ENCODE results near the gene FCHO1.
A peak's percentile ranks its signal among the peaks of the same experiment; 100 is the strongest.

Gene FCHO1

DNA sequence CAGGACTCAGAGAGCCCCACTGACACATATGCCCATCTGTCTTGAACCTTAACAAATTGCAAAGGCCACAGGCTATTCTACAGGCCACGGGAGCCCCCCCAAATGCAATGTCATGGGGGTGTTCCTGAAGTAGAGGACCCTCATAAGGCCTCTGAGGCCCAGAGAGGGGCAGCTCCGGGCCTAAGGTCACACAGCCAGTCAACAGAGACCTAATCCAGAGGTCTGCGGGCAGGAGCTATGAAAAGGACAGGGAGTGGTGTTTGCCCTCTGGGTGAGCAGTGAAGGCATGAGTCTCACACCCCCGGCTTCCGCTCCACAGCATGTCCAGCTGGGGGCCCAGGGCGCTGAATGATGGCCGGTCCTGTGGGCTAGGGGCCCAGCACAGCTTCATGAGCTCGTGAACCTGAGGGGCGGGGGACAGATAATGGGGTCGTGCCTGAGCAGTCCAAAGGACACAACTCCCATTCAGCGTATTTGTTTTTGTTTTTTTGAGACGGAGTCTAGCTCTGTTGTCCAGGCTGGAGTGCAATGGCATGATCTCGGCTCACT, 75.3 kb downstream of the FCHO1 start:
- Histone ChIP-seq H3K4me3 (ENCODE audit: low read length) (no peak overlapping the region), H3K36me3 (ENCODE audit: insufficient read depth, low read length) (no peaks in the 10 kb centered on the region), H3K9me3 (replicated peaks; ENCODE audit: low read length) (no peaks in the 10 kb centered on the region), H3K27me3 (ENCODE audit: control insufficient read depth, insufficient read depth, low read length) (peaks cover 27% of the 10 kb centered on the region), H3K4me2 (ENCODE audit: low read length) (no peak overlapping the region), H3K9ac (ENCODE audit: low read depth, low read length) (no peak overlapping the region), H3K4me1 (ENCODE audit: control insufficient read depth, insufficient read depth, low read length) (peaks cover 3% of the 10 kb centered on the region)

DNA sequence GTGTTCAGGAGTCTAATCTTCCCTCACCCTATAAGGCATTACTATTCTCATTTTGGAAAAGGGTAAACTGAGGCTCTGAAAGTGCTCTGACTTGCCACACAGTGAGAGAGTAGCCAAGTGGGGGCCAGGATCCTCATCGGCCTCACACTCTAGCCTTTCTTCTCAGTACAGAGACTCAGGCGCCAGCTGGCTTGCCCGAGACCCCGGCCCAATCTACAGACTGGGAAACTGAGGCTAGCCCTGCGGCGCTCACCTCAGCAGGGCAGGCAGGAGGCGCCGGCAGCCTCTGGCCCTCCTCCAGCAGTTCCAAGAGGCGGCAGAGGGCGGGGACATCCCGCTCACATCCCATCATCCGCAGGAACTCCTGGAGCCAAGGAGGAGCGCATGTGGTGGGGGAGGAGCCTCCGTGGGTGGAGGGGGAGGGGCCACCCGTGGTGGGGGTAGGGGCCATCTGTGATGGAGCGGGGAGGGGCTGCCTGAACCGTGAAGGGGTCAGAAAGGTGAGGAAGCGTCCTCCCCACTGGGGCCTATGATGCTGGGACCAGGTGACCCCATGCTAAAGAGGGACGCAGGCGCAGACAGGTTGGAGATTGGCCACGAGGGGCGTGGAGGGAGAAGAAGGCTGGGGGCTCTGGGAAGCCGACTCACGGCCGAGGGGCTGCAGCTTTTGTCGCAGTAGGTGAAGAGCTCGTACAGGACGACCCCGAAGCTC, 78.7 kb downstream of the FCHO1 start:
- Histone ChIP-seq H3K9me3 (replicated peaks; ENCODE audit: low read length) (no peaks in the 10 kb centered on the region), H3K4me3 (ENCODE audit: low read length) (no peak overlapping the region), H3K9ac (ENCODE audit: low read depth, low read length) (no peak overlapping the region), H3K27me3 (ENCODE audit: control insufficient read depth, insufficient read depth, low read length) (peaks cover 43% of the 10 kb centered on the region), H3K4me1 (ENCODE audit: control insufficient read depth, insufficient read depth, low read length) (peaks cover 3% of the 10 kb centered on the region), H3K4me2 (ENCODE audit: low read length) (peak overlapping the region; percentile 50), H3K36me3 (ENCODE audit: insufficient read depth, low read length) (no peaks in the 10 kb centered on the region)

DNA sequence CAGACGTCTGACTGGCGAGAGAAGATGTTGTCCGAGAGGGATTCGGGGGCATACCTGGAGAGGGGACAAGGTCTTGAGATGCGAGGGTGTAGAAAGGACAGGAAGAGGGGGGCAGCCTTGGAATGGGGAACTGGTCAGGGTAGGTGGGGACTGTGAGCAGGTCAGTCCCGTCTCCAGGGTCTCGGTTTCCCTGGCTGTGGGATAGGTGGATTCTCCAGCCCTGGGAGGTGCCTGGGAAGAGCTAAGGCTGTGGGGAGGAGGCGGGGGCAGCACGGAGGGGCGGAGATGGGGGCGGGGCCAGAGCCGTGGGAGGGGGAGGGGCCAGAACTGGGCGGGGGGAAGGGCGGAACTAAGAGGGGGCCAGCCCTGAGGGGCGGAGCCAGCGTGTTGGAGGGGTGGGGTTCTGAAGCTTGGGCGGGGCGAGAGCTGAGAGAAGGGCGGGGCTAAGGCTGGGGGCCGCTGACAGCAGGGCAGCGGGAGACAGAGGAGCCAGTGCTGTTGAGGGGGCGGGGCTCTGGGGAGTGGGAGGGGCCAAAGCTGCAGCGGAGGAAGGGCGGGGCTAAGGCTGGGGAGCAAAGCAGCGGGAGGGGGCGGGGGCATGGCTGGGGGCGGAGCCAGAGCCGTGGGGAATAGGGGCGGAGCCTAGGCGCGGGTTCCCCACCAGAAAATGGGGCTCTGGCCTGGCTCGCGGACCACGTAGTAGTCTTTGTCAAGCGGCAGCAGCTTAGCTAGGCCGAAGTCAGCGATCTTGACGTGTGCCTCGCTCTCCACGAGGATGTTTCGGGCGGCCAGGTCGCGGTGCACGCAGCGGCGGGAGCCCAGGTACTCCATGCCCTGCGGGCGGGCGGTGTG, 79.5 kb downstream of the FCHO1 start:
- no peaks in the 10 kb centered on the region for H3K9me3 ChIP-seq (replicated peaks; ENCODE audit: low read length)
- H3K4me1 ChIP-seq (ENCODE audit: control insufficient read depth, insufficient read depth, low read length) = peaks cover 3% of the 10 kb centered on the region
- peaks cover 48% of the 10 kb centered on the region for H3K27me3 ChIP-seq (ENCODE audit: control insufficient read depth, insufficient read depth, low read length)
- H3K9ac ChIP-seq (ENCODE audit: low read depth, low read length) = no peak overlapping the region
- peak overlapping the region; percentile 58 for H3K4me2 ChIP-seq (ENCODE audit: low read length)
- no peaks in the 10 kb centered on the region for H3K36me3 ChIP-seq (ENCODE audit: insufficient read depth, low read length)
- no peak overlapping the region for H3K4me3 ChIP-seq (ENCODE audit: low read length)

DNA sequence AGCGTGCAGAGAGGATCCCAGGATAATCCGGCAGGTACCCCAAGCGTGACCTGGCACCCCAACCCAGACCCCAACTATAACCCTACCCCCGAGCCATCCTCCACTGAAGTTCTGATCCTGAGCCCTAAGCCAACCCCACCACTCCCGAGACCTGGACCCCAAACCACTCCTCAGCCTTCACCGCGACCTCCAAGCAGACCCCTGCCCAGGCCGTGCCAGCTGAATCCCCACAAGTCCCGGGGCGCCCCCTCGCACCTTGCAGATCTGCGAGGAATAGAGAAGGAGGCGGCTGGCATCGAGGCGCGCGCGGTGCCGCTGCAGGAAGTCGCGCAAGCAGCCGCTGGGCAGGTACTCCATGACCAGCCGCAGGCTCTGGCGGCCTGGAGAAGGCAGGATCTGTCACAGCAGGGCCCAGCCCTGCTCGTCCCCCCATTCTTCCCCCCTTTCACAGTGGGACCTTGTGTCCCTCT, 80.2 kb downstream of the FCHO1 start:
- H3K4me2 ChIP-seq (ENCODE audit: low read length) = peak overlapping the region; percentile 58
- peaks cover 3% of the 10 kb centered on the region for H3K4me1 ChIP-seq (ENCODE audit: control insufficient read depth, insufficient read depth, low read length)
- no peaks in the 10 kb centered on the region for H3K9me3 ChIP-seq (replicated peaks; ENCODE audit: low read length)
- H3K36me3 ChIP-seq (ENCODE audit: insufficient read depth, low read length) = no peaks in the 10 kb centered on the region
- H3K9ac ChIP-seq (ENCODE audit: low read depth, low read length) = no peak overlapping the region
- peaks cover 54% of the 10 kb centered on the region for H3K27me3 ChIP-seq (ENCODE audit: control insufficient read depth, insufficient read depth, low read length)
- H3K4me3 ChIP-seq (ENCODE audit: low read length) = no peak overlapping the region

DNA sequence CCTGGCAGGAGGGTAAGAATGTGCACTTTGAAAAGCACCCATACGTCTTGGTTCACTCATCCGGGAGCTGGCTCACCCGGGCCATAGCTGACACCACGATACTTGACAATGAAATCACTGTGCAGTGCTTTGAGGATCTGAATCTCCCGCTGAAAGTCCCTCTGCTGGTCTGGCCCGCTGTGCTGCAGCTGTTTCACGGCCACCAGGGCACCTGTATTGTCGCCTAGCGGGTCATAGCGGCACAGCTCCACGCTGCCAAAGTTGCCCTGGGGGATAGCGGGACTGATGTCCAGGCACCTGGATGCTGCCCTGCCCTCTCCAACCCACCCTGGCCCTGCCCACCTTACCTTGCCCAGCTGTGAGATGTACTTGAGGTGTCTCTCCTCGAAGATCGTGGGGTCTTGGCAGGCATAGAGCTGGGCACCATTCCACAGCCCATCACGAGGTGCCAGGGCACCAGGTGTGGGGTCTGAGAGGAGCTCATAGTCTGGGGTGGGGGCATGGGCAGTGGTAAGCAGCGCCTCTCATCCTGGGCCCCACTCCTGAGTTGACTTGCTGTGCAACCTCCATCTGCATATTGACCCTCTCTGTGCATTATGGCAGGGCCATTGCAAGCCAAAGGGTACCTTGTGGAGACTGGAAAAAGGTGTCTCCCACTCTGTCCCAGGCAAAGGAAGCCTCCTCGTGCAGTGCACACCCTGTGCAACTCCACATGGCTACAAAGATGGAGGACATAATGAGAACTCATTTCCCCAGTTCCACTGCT, 81.3 kb downstream of the FCHO1 start:
- peaks cover 3% of the 10 kb centered on the region for H3K4me1 ChIP-seq (ENCODE audit: control insufficient read depth, insufficient read depth, low read length)
- H3K27me3 ChIP-seq (ENCODE audit: control insufficient read depth, insufficient read depth, low read length) = peaks cover 58% of the 10 kb centered on the region
- no peak overlapping the region for H3K4me2 ChIP-seq (ENCODE audit: low read length)
- H3K4me3 ChIP-seq (ENCODE audit: low read length) = no peak overlapping the region
- no peaks in the 10 kb centered on the region for H3K9me3 ChIP-seq (replicated peaks; ENCODE audit: low read length)
- H3K36me3 ChIP-seq (ENCODE audit: insufficient read depth, low read length) = no peaks in the 10 kb centered on the region
- H3K9ac ChIP-seq (ENCODE audit: low read depth, low read length) = no peak overlapping the region

DNA sequence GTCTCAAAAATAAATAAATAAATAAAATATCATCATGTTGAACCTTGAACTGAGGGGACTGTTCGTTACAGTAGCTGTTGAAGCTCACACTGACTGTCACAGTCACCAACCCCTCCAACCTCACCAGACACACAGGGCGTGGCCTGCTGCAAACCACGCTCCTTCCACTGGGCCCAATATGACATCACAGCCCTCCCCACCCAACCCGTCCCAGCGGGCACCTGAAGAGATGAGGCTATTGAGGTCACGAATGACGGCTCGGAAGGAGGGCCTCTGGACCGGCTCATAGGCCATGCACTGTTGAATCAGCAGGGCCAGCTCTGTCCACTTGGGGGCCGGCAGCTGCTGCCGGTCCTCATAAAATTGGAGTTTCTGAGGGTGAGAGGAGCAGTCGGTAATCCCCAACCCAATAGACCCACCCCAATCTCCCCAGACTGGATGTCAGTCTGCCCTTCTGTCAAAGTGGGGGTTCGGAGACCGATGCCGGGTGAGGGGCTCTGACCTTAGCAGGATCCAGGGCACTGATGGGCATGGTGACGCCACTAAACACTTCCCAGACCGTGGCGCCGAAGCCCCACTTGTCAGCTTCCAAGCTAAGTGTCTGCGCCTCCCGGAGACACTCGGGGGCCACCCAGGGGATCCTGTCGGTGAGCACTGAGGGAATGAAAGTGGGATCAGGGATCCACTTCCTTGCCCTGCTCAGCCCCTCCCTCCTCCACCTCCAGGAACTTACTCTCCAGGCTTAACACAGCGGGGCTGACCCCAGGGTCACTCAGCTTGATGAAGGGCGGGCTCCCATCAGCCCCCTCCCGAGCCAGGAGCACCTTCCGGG, 83.3 kb downstream of the FCHO1 start:
- Histone ChIP-seq H3K4me2 (ENCODE audit: low read length) (no peak overlapping the region), H3K36me3 (ENCODE audit: insufficient read depth, low read length) (no peaks in the 10 kb centered on the region), H3K9ac (ENCODE audit: low read depth, low read length) (no peak overlapping the region), H3K9me3 (replicated peaks; ENCODE audit: low read length) (no peaks in the 10 kb centered on the region), H3K4me1 (ENCODE audit: control insufficient read depth, insufficient read depth, low read length) (peaks cover 3% of the 10 kb centered on the region), H3K27me3 (ENCODE audit: control insufficient read depth, insufficient read depth, low read length) (peaks cover 70% of the 10 kb centered on the region), H3K4me3 (ENCODE audit: low read length) (no peak overlapping the region)

DNA sequence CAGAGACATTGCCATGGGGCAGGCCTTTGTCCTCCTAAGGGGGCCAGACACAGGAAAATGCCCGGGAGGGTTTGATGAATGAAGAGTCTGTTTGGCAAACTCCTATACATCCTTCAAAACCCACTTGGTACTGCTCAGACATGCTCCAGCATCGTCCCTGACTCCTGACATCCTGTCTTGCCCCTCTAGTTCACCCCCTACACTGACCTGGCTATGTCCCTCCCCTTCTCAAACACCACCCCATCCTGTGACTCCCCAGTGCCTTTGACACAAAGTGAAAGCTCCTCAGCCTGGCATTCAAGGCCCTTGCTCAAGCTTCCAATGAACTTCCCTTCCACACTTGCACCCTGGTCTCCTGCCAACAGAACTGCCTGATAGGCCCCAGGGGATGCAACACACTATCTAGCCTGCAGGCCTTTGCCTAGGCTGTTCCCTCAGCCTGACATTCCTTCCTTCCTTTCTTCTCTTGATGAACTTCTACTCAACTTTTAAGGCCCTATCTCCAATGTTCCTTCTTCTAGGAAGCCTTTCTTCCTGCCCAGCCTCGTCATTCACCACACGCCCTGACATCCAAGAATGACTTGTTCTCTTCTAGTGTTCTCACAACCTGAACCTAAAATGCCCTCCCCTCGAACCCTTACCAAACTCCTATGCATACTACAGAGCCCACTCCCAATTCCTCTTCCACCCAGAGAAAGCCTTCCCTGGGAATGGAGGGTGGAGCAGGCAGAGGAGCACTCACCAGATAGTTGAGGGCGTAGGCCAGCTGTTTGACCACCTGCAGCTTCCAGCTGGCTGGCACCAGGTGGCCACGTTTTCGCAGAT, 84.1 kb downstream of the FCHO1 start:
- H3K9ac ChIP-seq (ENCODE audit: low read depth, low read length) = no peak overlapping the region
- H3K4me1 ChIP-seq (ENCODE audit: control insufficient read depth, insufficient read depth, low read length) = peaks cover 3% of the 10 kb centered on the region
- H3K4me3 ChIP-seq (ENCODE audit: low read length) = no peak overlapping the region
- no peak overlapping the region for H3K4me2 ChIP-seq (ENCODE audit: low read length)
- no peaks in the 10 kb centered on the region for H3K36me3 ChIP-seq (ENCODE audit: insufficient read depth, low read length)
- H3K27me3 ChIP-seq (ENCODE audit: control insufficient read depth, insufficient read depth, low read length) = peaks cover 71% of the 10 kb centered on the region
- H3K9me3 ChIP-seq (replicated peaks; ENCODE audit: low read length) = no peaks in the 10 kb centered on the region

DNA sequence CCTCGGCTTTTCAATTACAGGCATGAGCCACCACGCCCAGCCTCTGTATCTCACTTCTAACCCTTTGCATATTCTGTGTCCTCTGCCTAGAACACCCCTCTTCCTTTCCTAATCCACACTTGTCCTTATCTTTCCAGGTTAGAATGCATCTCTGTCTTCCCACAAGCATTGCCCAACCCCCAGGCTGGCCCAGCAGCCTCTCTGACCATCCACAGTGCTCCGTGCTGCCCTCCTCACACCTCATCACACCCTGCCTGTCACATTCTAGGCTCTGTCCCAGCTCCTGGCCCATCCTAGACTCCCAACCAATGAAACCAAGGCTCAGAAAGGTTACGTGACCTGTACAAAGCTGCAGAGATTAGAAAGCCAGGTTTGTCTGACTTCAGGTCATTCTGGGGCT, 85.3 kb downstream of the FCHO1 start:
- Histone ChIP-seq H3K27me3 (ENCODE audit: control insufficient read depth, insufficient read depth, low read length) (peaks cover 72% of the 10 kb centered on the region), H3K4me2 (ENCODE audit: low read length) (no peak overlapping the region), H3K9me3 (replicated peaks; ENCODE audit: low read length) (no peaks in the 10 kb centered on the region), H3K4me1 (ENCODE audit: control insufficient read depth, insufficient read depth, low read length) (peaks cover 2% of the 10 kb centered on the region), H3K9ac (ENCODE audit: low read depth, low read length) (no peak overlapping the region), H3K36me3 (ENCODE audit: insufficient read depth, low read length) (no peaks in the 10 kb centered on the region), H3K4me3 (ENCODE audit: low read length) (no peak overlapping the region)

DNA sequence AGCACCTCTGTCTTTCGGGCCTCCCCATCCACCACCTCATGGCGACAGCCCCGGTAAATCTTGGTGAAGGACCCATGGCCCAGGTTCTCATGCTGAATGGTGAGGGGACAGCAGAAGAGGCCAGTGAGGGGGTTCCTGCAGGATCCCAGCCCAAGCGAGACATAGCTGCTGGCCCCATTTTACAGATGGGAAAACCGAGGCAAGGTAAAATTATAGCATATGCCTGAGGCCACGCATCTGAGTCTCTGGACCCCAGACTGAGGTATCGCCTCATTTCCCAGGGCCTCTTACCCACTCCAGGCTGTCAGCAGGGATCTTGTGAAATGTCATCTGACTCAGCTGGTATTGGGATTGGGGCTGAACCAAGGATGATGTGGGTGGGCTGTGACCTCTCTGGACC, 86.7 kb downstream of the FCHO1 start:
- Histone ChIP-seq H3K4me2 (ENCODE audit: low read length) (no peak overlapping the region), H3K9ac (ENCODE audit: low read depth, low read length) (no peak overlapping the region), H3K27me3 (ENCODE audit: control insufficient read depth, insufficient read depth, low read length) (peaks cover 63% of the 10 kb centered on the region), H3K4me1 (ENCODE audit: control insufficient read depth, insufficient read depth, low read length) (peaks cover 13% of the 10 kb centered on the region), H3K4me3 (ENCODE audit: low read length) (no peak overlapping the region), H3K9me3 (replicated peaks; ENCODE audit: low read length) (no peaks in the 10 kb centered on the region), H3K36me3 (ENCODE audit: insufficient read depth, low read length) (no peaks in the 10 kb centered on the region)
